HTR-8/SVneo (cell line): ENCODE data around the gene PARP2.

ENCODE experiments used
- DNase-seq: peaks from one replicate; pipeline ENCODE4 v3.0.0; 2011; ENCODE audit warnings: low spot score, mixed read lengths; ENCODE audit not compliant: insufficient read length
- FAIRE-seq: peaks from 2 replicates; lab custom pipeline; 2011; peaks lifted over from hg19 to GRCh38; lab: Jason Lieb, UNC

The PARP2 gene

GRCh38 chr14:20391505-20391904 lies 48.1 kb downstream of the PARP2 start:
- DNase-seq (no peak), FAIRE-seq (no peak)

GRCh38 chr14:20397511-20397910 lies 54.1 kb downstream of the PARP2 start:
- DNase-seq, result no peak
- FAIRE-seq, result no peak

GRCh38 chr14:20400589-20400964 lies 57.1 kb downstream of the PARP2 start:
- DNase-seq, result no peak
- FAIRE-seq, result no peak

GRCh38 chr14:20400965-20401593 lies 57.6 kb downstream of the PARP2 start:
- no peak for FAIRE-seq

GRCh38 chr14:20403521-20403920 lies 60.1 kb downstream of the PARP2 start:
- FAIRE-seq, result no peak

More at GRCh38 chr14:20400965-20401593, 57.6 kb downstream of the PARP2 start:
- no peak for DNase-seq

More at GRCh38 chr14:20403521-20403920, 60.1 kb downstream of the PARP2 start:
- DNase-seq, result no peak
